HEK293 (cell line): ENCODE data around the gene PSAP.

Experiments
- CTCF ChIA-PET: fragments of 350-600 bp; formaldehyde crosslinking; extraction: SDS; loops from one replicate; lab custom pipeline; 2021; ENCODE audit warnings: antibody characterized with exemption; lab: Yijun Ruan, JAX
- POLR2A ChIA-PET: fragments of 300-600 bp; formaldehyde crosslinking; extraction: SDS; loops from one replicate; lab custom pipeline; 2020; ENCODE audit warnings: antibody characterized with exemption, inconsistent platforms; lab: Yijun Ruan, JAX
- H3K27ac ChIP-seq: fragments of 200-500 bp; sonication (Bioruptor generic); 2 replicates; pipeline ENCODE4 v1.5.1; 2014; ENCODE audit warnings: low read depth, low read length, control low read depth, inconsistent platforms; ENCODE audit errors: extremely low read depth
- H3K36me3 ChIP-seq, 2 experiments: fragments of 200-500 bp in 1 of 2; sonication (Bioruptor generic) in 1 of 2; 1 replicate in 1 of 2; 2 replicates in 1 of 2; pipeline ENCODE4 v1.5.1; 2014 to 2017; ENCODE audit warnings: inconsistent platforms in 2 of 2, low read length in 2 of 2; ENCODE audit not compliant: control insufficient read depth in 2 of 2, insufficient read depth in 1 of 2
- H3K4me1 ChIP-seq: fragments of 200-500 bp; sonication (Bioruptor generic); 2 replicates; pipeline ENCODE4 v1.5.1; 2014; ENCODE audit warnings: mild to moderate bottlenecking, low read length, inconsistent platforms; ENCODE audit not compliant: control insufficient read depth, insufficient read depth
- H3K4me3 ChIP-seq: 2 replicates; pipeline ENCODE4 v1.5.1; 2011; ENCODE audit warnings: low read depth, mild to moderate bottlenecking, control low read depth, low read length, moderate library complexity
- H3K9me3 ChIP-seq: fragments of 200-500 bp; sonication (Bioruptor generic); 2 replicates; pipeline ENCODE4 v1.5.1; 2014; ENCODE audit warnings: low read depth, low read length, inconsistent platforms; ENCODE audit not compliant: control insufficient read depth, insufficient read depth
- GLIS1 ChIP-seq: fragments of 450-650 bp; formaldehyde crosslinking; IDR thresholded peaks from 2 replicates; pipeline ENCODE4 v1.5.1; 2016; ENCODE audit warnings: missing biosample characterization, missing genetic modification characterization
- MYNN ChIP-seq: fragments of 450-650 bp; formaldehyde crosslinking; IDR thresholded peaks from 2 replicates; pipeline ENCODE4 v1.5.1; 2016; ENCODE audit warnings: missing biosample characterization, missing genetic modification characterization, borderline replicate concordance
- PRDM6 ChIP-seq: fragments of 450-650 bp; formaldehyde crosslinking; IDR thresholded peaks from 2 replicates; pipeline ENCODE4 v1.5.1; 2017; ENCODE audit warnings: missing biosample characterization, missing genetic modification characterization
- SALL2 ChIP-seq: fragments of 450-650 bp; formaldehyde crosslinking; IDR thresholded peaks from 2 replicates; pipeline ENCODE4 v1.5.0; 2017; ENCODE audit warnings: missing biosample characterization, mild to moderate bottlenecking, missing genetic modification characterization, borderline replicate concordance
- TRIM28 ChIP-seq: IDR thresholded peaks from 2 replicates; pipeline ENCODE4 v1.6.1; 2011; ENCODE audit warnings: low read length, control low read depth, borderline replicate concordance
- ZEB2 ChIP-seq: fragments of 450-650 bp; formaldehyde crosslinking; IDR thresholded peaks from 2 replicates; pipeline ENCODE4 v1.5.1; 2016; ENCODE audit warnings: missing biosample characterization, missing genetic modification characterization
- ZFP69B ChIP-seq: fragments of 450-650 bp; formaldehyde crosslinking; IDR thresholded peaks from 2 replicates; pipeline ENCODE4 v1.5.1; 2016; ENCODE audit warnings: missing biosample characterization, missing genetic modification characterization
- ZNF146 ChIP-seq: fragments of 450-650 bp; formaldehyde crosslinking; IDR thresholded peaks from 2 replicates; pipeline ENCODE4 v1.5.1; 2016; ENCODE audit warnings: missing biosample characterization, missing genetic modification characterization
- ZNF266 ChIP-seq: fragments of 450-650 bp; formaldehyde crosslinking; IDR thresholded peaks from 2 replicates; pipeline ENCODE4 v1.5.1; 2016; ENCODE audit warnings: missing biosample characterization, missing genetic modification characterization, low read depth
- ZNF311 ChIP-seq: fragments of 450-650 bp; formaldehyde crosslinking; IDR thresholded peaks from 2 replicates; pipeline ENCODE4 v1.5.1; 2017; ENCODE audit warnings: missing biosample characterization, missing genetic modification characterization, borderline replicate concordance
- ZNF391 ChIP-seq: fragments of 450-650 bp; formaldehyde crosslinking; IDR thresholded peaks from 2 replicates; pipeline ENCODE4 v1.5.1; 2016; ENCODE audit warnings: low read depth, missing biosample characterization, missing genetic modification characterization, borderline replicate concordance
- ZNF416 ChIP-seq: fragments of 450-650 bp; formaldehyde crosslinking; IDR thresholded peaks from 2 replicates; pipeline ENCODE4 v1.5.1; 2016; ENCODE audit warnings: missing biosample characterization, missing genetic modification characterization
- ZNF488 ChIP-seq: fragments of 450-650 bp; formaldehyde crosslinking; IDR thresholded peaks from 2 replicates; pipeline ENCODE4 v1.5.1; 2016; ENCODE audit warnings: missing biosample characterization, missing genetic modification characterization
- ZNF548 ChIP-seq: fragments of 450-650 bp; formaldehyde crosslinking; IDR thresholded peaks from 2 replicates; pipeline ENCODE4 v1.5.1; 2016; ENCODE audit warnings: missing biosample characterization, missing genetic modification characterization
- ZNF560 ChIP-seq: fragments of 450-650 bp; formaldehyde crosslinking; IDR thresholded peaks from 2 replicates; pipeline ENCODE4 v1.5.1; 2017; ENCODE audit warnings: missing biosample characterization, missing genetic modification characterization, borderline replicate concordance
- ZNF837 ChIP-seq: fragments of 450-650 bp; formaldehyde crosslinking; IDR thresholded peaks from 2 replicates; pipeline ENCODE4 v1.5.1; 2016; ENCODE audit warnings: missing biosample characterization, missing genetic modification characterization
- TF ChIP-seq, protein P1 (sequence below): fragments of 450-650 bp; formaldehyde crosslinking; IDR thresholded peaks from 2 replicates; pipeline ENCODE4 v1.5.1; 2016; ENCODE audit warnings: missing biosample characterization, missing genetic modification characterization
- TF ChIP-seq, protein P2 (sequence below): fragments of 450-650 bp; formaldehyde crosslinking; IDR thresholded peaks from 2 replicates; pipeline ENCODE4 v1.5.1; 2016; ENCODE audit warnings: missing biosample characterization, missing genetic modification characterization
- TF ChIP-seq, protein P3 (sequence below): fragments of 450-650 bp; IDR thresholded peaks from 2 replicates; pipeline ENCODE4 v1.5.1; 2018; ENCODE audit warnings: missing biosample characterization, mild to moderate bottlenecking, missing genetic modification characterization
- TF ChIP-seq, protein P4 (sequence below): fragments of 450-650 bp; formaldehyde crosslinking; IDR thresholded peaks from 2 replicates; pipeline ENCODE4 v1.5.1; 2016; ENCODE audit warnings: missing biosample characterization, missing genetic modification characterization, borderline replicate concordance

The PSAP gene

GRCh38 chr10:71820966-71821365, 30.1 kb downstream of the PSAP start (continued):
- TF ChIP-seq, protein P1, sequence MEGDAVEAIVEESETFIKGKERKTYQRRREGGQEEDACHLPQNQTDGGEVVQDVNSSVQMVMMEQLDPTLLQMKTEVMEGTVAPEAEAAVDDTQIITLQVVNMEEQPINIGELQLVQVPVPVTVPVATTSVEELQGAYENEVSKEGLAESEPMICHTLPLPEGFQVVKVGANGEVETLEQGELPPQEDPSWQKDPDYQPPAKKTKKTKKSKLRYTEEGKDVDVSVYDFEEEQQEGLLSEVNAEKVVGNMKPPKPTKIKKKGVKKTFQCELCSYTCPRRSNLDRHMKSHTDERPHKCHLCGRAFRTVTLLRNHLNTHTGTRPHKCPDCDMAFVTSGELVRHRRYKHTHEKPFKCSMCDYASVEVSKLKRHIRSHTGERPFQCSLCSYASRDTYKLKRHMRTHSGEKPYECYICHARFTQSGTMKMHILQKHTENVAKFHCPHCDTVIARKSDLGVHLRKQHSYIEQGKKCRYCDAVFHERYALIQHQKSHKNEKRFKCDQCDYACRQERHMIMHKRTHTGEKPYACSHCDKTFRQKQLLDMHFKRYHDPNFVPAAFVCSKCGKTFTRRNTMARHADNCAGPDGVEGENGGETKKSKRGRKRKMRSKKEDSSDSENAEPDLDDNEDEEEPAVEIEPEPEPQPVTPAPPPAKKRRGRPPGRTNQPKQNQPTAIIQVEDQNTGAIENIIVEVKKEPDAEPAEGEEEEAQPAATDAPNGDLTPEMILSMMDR: no peak
- TF ChIP-seq GLIS1 (tag by site-specific recombination) (no peak), TRIM28 (no peak), ZNF416 (tag by site-specific recombination) (no peak), ZNF837 (no peak), PRDM6 (no peak)

- H3K4me1 ChIP-seq: no peaks in the 10 kb centered on the region
- no peak overlapping the region for H3K27ac ChIP-seq
- H3K4me3 ChIP-seq: no peak overlapping the region
- no peak for TF ChIP-seq ZNF146 (tag by site-specific recombination)
- no peak for TF ChIP-seq ZNF560 (tag by site-specific recombination)
- no peak for TF ChIP-seq ZNF488
- TF ChIP-seq, protein P2, sequence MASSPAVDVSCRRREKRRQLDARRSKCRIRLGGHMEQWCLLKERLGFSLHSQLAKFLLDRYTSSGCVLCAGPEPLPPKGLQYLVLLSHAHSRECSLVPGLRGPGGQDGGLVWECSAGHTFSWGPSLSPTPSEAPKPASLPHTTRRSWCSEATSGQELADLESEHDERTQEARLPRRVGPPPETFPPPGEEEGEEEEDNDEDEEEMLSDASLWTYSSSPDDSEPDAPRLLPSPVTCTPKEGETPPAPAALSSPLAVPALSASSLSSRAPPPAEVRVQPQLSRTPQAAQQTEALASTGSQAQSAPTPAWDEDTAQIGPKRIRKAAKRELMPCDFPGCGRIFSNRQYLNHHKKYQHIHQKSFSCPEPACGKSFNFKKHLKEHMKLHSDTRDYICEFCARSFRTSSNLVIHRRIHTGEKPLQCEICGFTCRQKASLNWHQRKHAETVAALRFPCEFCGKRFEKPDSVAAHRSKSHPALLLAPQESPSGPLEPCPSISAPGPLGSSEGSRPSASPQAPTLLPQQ: no peak
- TF ChIP-seq, protein P3, sequence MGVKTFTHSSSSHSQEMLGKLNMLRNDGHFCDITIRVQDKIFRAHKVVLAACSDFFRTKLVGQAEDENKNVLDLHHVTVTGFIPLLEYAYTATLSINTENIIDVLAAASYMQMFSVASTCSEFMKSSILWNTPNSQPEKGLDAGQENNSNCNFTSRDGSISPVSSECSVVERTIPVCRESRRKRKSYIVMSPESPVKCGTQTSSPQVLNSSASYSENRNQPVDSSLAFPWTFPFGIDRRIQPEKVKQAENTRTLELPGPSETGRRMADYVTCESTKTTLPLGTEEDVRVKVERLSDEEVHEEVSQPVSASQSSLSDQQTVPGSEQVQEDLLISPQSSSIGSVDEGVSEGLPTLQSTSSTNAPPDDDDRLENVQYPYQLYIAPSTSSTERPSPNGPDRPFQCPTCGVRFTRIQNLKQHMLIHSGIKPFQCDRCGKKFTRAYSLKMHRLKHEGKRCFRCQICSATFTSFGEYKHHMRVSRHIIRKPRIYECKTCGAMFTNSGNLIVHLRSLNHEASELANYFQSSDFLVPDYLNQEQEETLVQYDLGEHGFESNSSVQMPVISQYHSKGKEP (tag by site-specific recombination): no peak
- TF ChIP-seq ZFP69B: no peak
- no peak for TF ChIP-seq ZNF266 (tag by site-specific recombination)
- no peak for TF ChIP-seq SALL2 (tag by site-specific recombination)
- no peak for TF ChIP-seq ZNF311 (tag by site-specific recombination)
- TF ChIP-seq, protein P4, sequence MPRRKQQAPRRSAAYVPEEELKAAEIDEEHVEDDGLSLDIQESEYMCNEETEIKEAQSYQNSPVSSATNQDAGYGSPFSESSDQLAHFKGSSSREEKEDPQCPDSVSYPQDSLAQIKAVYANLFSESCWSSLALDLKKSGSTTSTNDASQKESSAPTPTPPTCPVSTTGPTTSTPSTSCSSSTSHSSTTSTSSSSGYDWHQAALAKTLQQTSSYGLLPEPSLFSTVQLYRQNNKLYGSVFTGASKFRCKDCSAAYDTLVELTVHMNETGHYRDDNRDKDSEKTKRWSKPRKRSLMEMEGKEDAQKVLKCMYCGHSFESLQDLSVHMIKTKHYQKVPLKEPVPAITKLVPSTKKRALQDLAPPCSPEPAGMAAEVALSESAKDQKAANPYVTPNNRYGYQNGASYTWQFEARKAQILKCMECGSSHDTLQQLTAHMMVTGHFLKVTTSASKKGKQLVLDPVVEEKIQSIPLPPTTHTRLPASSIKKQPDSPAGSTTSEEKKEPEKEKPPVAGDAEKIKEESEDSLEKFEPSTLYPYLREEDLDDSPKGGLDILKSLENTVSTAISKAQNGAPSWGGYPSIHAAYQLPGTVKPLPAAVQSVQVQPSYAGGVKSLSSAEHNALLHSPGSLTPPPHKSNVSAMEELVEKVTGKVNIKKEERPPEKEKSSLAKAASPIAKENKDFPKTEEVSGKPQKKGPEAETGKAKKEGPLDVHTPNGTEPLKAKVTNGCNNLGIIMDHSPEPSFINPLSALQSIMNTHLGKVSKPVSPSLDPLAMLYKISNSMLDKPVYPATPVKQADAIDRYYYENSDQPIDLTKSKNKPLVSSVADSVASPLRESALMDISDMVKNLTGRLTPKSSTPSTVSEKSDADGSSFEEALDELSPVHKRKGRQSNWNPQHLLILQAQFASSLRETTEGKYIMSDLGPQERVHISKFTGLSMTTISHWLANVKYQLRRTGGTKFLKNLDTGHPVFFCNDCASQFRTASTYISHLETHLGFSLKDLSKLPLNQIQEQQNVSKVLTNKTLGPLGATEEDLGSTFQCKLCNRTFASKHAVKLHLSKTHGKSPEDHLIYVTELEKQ (tag by site-specific recombination): no peak
- TF ChIP-seq ZNF391: no peak
- TF ChIP-seq ZEB2: no peak
- no peak for TF ChIP-seq ZNF548
- TF ChIP-seq PRDM6: no peak
- no peak for TF ChIP-seq MYNN (tag by site-specific recombination)
- ChIA-PET CTCF (interaction anchor here (1.9 kb wide), 1 partner anchor 76 kb away, joined by 6 read pairs; no protein-coding TSS in a partner anchor), POLR2A (interaction anchor here (0.5 kb wide), 1 partner anchor 392 kb away, joined by 5 read pairs; no protein-coding TSS in a partner anchor)
- peaks cover 9 to 99% of the 10 kb centered on the region in 2 experiments for H3K36me3 ChIP-seq
- H3K9me3 ChIP-seq: no peaks in the 10 kb centered on the region
These were observed 31.1 kb downstream of the PSAP start for GRCh38 chr10:71819985-71820384.
